HUES64 (cell line): Measurements from ENCODE around the gene TCF7.

Experiments
- H3K27ac ChIP-seq: 2 replicates; pipeline ENCODE4 v1.7.0; 2013; ENCODE audit warnings: low read depth, low read length, inconsistent platforms
- H3K27me3 ChIP-seq: 2 replicates; pipeline ENCODE4 v1.6.1; 2013; ENCODE audit warnings: mild to moderate bottlenecking, low read length; ENCODE audit not compliant: insufficient read depth
- H3K36me3 ChIP-seq: 2 replicates; pipeline ENCODE4 v1.6.1; 2013; ENCODE audit warnings: mild to moderate bottlenecking, low read length; ENCODE audit not compliant: insufficient read depth
- H3K4me1 ChIP-seq: 2 replicates; pipeline ENCODE4 v1.6.1; 2013; ENCODE audit warnings: mild to moderate bottlenecking, low read length, moderate library complexity; ENCODE audit not compliant: insufficient read depth
- H3K4me3 ChIP-seq: 2 replicates; pipeline ENCODE4 v1.5.1; 2013; ENCODE audit warnings: mild to moderate bottlenecking, low read length, moderate library complexity
- H3K9ac ChIP-seq: 2 replicates; pipeline ENCODE4 v1.6.1; 2013; ENCODE audit warnings: mild to moderate bottlenecking, low read depth, low read length
- H3K9me3 ChIP-seq: 2 replicates; pipeline ENCODE4 v1.6.1; 2013; ENCODE audit warnings: low read depth, low read length; ENCODE audit not compliant: insufficient read depth
- WGBS: fragments of 150-250, 120-280 bp; methylation state at CpG from one replicate; pipeline ENCODE4 v1.1.7; 2013; ENCODE audit warnings: missing lambda C conversion rate; 5-methylcytosine and 5-hydroxymethylcytosine counted together

Gene TCF7

DNA sequence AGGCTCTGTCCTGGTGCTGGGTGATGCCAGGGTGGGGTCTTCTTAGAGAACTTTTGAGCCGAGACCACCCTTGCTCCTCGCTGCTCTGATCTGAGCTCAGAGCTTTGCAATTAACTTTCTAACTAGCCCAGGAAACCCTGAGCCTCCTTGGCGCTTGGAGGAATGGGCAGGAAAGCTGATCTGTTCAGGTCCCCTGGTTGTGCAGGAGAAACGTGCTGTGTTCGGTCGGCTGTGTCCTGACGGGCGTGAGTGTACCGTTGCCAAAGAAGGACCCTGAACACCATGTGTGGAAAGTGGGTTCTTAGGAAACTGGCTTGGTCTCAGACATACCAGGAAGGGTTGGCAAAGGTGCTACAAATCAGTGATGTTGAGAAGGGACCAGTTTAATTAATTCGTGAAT is 1.8 kb downstream of the TCF7 start:
- no peak overlapping the region for H3K4me3 ChIP-seq

DNA sequence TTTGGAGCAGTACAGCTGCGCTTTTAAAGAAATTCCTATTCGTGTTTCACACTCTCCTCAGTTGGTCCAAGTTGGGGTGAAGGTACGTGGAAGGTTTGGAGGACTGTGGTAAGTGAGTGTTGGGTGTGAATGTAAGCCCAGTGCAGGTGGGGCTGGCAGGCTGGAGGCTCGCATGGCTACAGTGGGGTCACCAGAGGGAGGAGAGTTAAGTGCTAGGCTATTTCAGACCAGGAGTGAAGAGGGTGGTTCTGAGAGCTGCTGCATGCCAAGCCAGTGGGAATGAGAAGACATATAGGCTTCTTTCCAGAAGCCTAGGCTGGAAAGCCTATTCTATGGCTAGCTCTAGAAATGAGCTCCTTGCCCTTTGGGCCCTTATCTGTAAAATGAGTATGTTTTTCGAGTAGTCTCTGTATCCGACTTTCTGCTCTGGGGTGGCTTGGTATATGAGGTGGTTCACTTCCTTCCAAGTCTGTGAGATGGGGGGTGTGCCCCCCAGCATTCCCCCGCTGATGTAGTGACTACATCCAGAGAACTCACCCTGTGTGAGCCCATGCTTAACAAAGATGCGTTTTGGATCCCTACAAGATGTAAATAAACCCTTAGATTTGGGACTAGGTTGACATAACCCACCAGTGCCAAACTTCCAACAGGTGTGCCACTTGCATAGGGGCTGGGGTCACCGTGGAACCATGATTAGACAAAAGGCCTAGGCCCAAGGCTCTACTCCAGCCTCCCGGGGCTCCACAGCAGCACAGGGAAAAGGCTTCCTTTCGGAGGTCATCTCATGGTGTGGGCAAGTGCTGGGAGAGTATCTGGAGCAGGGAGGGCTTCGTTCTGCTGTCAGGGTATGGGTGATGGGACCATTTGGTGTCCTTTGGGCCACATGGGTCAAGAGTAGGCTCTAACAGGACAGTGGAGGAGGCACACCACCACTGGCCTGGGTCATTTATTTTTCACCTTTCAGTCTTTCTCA is 2.6 kb downstream of the TCF7 start:
- WGBS, result 97% methylated on average over 12 of the region's 12 CpGs
- H3K27me3 ChIP-seq, result peaks cover 19% of the 10 kb centered on the region
- H3K9me3 ChIP-seq, result no peaks in the 10 kb centered on the region
- H3K9ac ChIP-seq, result no peak overlapping the region
- no peak overlapping the region for H3K27ac ChIP-seq
- H3K4me3 ChIP-seq, result no peak overlapping the region
- peaks cover 9% of the 10 kb centered on the region; the same call in 1 of the 2 replicates for H3K36me3 ChIP-seq
- H3K4me1 ChIP-seq, result peaks cover 7% of the 10 kb centered on the region; the same call in 1 of the 2 replicates

More for the DNA sequence above, 1.8 kb downstream of the TCF7 start:
- no peak overlapping the region for H3K9ac ChIP-seq
- H3K9me3 ChIP-seq, result no peaks in the 10 kb centered on the region
- peaks cover 9% of the 10 kb centered on the region; the same call in 1 of the 2 replicates for H3K36me3 ChIP-seq
- H3K27me3 ChIP-seq, result peaks cover 27% of the 10 kb centered on the region
- no peak overlapping the region for H3K27ac ChIP-seq
- 93% methylated on average over 10 of the region's 10 CpGs for WGBS
- peaks cover 7% of the 10 kb centered on the region; the same call in 1 of the 2 replicates for H3K4me1 ChIP-seq

DNA sequence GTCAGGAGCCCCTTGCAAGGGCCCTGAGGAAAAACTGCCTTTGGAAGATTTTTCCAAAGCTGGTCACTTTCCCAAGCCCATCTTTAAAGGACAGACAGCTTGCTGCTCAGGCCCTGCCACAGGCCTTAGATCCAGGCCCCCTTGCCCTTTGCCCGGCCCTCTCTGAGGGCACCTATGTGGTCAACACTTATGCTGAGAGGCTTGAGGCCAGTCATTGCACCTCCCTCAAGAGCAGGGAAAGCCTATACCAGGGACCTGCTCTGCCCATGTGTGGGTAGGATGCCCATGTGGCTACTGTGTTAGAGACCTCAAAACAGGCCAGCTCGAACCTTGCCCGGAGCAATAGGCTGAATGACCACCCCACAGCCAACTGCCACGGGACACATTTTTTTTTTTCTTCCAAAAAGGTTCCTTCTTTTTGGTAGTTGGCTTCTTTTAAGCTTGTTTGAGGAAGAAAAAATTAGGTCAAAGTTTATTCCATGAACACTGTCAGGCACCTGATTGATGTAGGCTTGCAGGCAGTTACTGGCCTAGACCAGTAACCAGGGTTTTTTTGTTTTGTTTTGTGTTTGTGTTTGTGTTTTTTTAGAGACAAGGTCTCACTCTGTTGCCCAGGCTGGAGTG is 3.8 kb downstream of the TCF7 start:
- peaks cover 9% of the 10 kb centered on the region; the same call in 1 of the 2 replicates for H3K36me3 ChIP-seq
- H3K27ac ChIP-seq, result no peak overlapping the region
- H3K4me1 ChIP-seq, result peaks cover 7% of the 10 kb centered on the region; the same call in 1 of the 2 replicates
- 94% methylated on average over 4 of the region's 4 CpGs for WGBS
- no peaks in the 10 kb centered on the region for H3K9me3 ChIP-seq
- peaks cover 8% of the 10 kb centered on the region for H3K27me3 ChIP-seq
- H3K9ac ChIP-seq, result no peak overlapping the region
- H3K4me3 ChIP-seq, result no peak overlapping the region

DNA sequence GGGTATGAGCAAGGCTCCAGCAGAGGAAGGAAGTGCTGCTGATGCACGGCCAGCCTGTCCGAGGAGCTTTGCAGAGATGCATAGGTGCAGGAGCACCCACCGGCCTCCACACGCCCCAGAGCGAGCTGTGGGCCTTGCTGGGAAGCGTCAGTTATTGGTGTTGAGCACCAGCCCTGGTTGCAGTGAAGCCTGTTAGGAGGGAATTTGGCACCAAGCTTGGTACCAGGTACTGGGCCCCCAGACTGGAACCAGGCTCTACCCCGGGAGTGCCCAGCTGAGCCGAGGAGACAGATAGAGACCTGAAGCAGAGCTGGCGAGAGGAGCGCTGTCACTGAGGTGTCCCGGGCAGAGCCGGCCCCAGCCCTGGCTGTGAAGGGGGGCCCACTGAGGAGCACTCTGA is 5.2 kb downstream of the TCF7 start:
- no peak overlapping the region for H3K4me3 ChIP-seq
- H3K9ac ChIP-seq, result no peak overlapping the region
- 0 out of 2 replicates have a peak, but pooled peaks cover 4% of the 10 kb centered on the region for H3K4me1 ChIP-seq
- H3K27ac ChIP-seq, result no peak overlapping the region
- H3K36me3 ChIP-seq, result peaks cover 9% of the 10 kb centered on the region; the same call in 1 of the 2 replicates
- WGBS, result 96% methylated on average over 12 of the region's 12 CpGs
- H3K27me3 ChIP-seq, result no peaks in the 10 kb centered on the region
- no peaks in the 10 kb centered on the region for H3K9me3 ChIP-seq

DNA sequence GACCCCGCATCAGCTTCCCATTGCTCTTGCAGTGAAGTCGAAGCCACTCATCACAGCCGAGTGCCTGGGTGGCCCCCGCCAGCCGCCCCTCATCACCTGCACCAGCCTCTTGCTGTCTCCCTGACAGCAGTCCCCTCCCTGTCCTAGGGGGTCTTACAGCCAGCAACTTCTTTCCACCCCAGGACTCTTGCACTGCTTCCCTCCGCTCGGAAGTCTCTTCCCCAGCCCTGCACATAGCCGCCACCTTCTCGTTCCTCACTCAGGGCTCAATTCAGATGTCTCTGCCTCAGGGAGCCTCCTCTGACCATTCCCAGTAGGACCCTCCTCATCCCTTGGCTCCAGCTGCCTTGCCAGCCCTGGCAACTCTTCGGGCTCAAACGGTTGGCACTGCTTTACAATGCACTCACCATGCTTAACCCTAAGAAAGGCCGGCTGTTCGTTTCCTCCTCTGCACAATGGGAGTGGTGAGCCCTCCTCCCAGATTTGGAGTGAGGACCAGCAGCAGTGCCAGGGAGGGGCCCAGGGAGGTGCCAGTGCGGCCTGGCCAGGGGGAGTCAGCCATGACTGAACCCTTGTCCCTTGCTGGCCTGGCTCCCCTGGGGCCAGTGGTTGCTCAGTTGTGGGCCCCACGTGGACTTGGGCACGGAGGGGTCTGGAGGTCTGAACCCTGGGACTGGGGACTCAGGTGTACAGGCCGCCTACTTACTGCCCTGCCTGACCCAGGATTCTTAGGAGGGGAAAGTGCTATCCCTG is 6.1 kb downstream of the TCF7 start:
- Histone ChIP-seq H3K4me3 (no peak overlapping the region), H3K36me3 (peaks cover 9% of the 10 kb centered on the region; the same call in 1 of the 2 replicates), H3K9me3 (no peaks in the 10 kb centered on the region), H3K27me3 (no peaks in the 10 kb centered on the region), H3K4me1 (0 out of 2 replicates have a peak, but pooled peaks cover 4% of the 10 kb centered on the region), H3K9ac (no peak overlapping the region), H3K27ac (no peak overlapping the region)
- 94% methylated on average over 17 of the region's 17 CpGs for WGBS

DNA sequence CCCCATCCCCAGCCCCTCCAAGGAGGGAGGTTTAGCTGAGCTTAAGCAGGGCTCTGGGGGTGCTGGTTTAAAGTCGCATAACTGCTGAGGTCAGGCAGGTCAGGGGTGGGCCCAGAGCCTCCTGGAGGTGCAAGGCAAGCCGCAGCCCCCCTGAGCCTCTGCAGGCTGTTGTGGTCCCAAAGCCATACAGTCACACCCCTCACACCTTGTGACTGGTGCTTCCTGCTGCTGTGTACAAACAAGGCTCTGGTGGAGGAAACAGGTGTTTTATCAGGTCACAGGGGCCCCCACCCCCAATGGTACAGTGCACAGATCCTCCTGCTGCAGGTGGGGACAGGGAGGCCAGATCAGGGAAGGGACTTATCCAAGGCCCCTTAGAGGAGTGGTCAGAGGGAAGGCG is 8.0 kb downstream of the TCF7 start:
- H3K4me3 ChIP-seq, result no peak overlapping the region
- no peak overlapping the region for H3K27ac ChIP-seq
- H3K9ac ChIP-seq, result no peak overlapping the region
- H3K27me3 ChIP-seq, result no peaks in the 10 kb centered on the region
- H3K9me3 ChIP-seq, result no peaks in the 10 kb centered on the region
- peaks cover under 1% of the 10 kb centered on the region; the same call in 1 of the 2 replicates for H3K36me3 ChIP-seq
- H3K4me1 ChIP-seq, result no peaks in the 10 kb centered on the region
- 91% methylated on average over 3 of the region's 3 CpGs for WGBS

DNA sequence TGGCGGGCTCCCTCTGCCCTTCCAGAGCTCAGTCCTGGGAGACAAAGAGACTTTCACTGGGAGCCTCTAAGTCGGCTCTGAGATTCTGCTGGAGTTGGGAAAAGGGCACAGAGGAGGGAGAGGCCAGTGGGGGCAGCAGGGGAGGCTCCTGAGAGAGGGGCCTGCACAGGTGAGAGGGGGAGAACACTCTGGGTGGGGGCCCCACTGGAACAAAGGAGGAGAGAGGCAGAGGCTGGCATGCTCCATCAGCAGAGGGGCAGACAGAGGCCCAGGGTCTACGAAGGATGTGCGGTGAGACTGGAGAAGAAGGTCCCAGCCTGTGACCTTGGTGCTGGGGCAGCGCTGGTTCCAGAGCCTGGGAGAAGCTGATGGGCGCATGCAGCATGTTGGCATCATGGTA is 8.9 kb downstream of the TCF7 start:
- H3K36me3 ChIP-seq, result no peaks in the 10 kb centered on the region
- WGBS, result 95% methylated on average over 6 of the region's 6 CpGs
- no peak overlapping the region for H3K9ac ChIP-seq
- no peaks in the 10 kb centered on the region for H3K27me3 ChIP-seq
- H3K9me3 ChIP-seq, result no peaks in the 10 kb centered on the region
- no peak overlapping the region for H3K27ac ChIP-seq
- no peaks in the 10 kb centered on the region for H3K4me1 ChIP-seq
- H3K4me3 ChIP-seq, result no peak overlapping the region

DNA sequence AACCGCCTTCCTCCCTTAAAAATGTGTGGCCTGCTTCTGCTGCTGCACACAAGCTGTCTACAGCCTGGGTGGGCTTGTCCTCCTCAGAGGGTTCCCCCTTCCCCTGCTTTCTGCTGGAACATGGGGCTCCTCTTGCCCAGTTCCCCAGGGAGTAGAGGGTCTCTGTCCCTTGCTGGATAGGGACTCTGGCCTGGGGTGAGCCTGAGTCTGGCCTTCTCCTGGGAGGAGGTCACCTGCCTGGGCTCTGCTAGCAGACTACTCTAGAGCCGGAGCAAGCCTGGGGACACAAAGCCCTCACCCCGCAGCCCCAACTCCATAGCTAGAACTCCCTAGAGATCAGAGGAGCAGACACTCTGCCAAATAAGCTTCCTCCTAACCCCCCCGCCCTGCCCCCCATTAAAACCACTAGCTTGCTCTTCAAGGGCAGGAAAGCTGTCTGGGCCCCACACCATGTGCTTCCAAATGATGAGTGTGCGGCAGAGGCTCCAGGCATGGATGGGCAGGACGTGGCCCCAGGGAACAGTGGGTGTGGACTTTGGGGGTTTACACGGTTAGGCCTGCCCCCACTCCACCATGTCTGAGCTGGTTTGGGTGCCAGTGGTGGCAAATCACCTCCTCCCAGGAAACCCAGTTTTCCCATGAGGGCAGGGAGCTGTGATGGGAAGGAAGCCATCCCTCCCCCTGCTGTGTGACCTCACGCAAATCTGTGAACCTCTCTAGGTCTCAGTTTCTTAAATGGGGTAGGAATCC is 10.0 kb downstream of the TCF7 start:
- WGBS, result 92% methylated on average over 8 of the region's 8 CpGs
- Histone ChIP-seq H3K4me1 (no peaks in the 10 kb centered on the region), H3K9me3 (no peaks in the 10 kb centered on the region), H3K27ac (no peak overlapping the region), H3K27me3 (no peaks in the 10 kb centered on the region), H3K36me3 (0 out of 2 replicates have a peak, but pooled peaks cover 3% of the 10 kb centered on the region), H3K4me3 (no peak overlapping the region), H3K9ac (no peak overlapping the region)

DNA sequence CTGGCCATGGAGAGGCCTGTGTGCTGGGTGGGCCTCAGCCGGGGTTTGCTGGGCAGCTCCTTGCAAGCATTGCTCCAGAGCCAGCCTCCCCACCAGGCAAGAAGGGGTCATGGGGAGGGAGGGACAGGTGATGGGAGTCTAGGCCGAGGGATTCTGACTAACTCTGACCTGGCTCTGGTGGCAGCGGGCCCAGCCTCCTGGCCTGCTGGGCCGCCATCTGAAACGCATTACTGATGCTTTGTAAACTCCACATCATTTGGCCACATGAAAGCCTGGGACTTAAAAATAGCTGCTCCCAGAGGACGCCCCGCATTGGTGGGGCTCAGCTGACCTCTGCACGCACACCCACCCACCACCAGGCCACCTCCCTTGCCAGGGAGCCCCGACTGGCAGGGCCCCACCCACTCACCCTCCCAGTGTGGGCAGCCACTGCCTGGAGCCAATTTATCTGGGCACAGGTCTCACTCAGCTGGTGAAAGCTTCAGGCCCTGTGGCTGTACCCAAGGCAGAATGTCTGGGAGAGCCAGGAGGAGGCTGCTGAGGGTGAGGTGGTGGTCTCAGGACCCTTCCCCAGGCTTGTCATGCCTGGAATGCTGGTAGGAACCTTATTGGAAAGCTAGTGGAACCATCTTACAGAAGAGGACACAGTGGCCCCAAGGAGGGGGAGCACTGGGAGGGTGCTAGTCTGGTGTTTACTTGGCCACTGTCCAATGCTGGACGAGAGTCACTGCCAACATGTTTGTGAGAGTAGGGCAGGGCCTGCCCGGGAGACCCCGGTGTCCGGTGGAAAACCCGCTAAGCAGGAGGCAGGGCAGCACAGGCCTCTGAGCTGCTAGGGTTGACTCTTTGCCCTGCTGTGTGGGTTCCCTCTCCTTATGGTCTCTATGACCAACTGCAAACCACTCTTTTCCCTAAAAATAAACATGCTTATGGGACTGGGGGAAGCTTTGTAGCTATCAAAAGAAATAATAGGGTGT is 10.8 kb downstream of the TCF7 start:
- no peak overlapping the region for H3K4me3 ChIP-seq
- no peaks in the 10 kb centered on the region for H3K27me3 ChIP-seq
- 94% methylated on average over 14 of the region's 14 CpGs for WGBS
- 0 out of 2 replicates have a peak, but pooled peaks cover 3% of the 10 kb centered on the region for H3K36me3 ChIP-seq
- no peak overlapping the region for H3K9ac ChIP-seq
- no peaks in the 10 kb centered on the region for H3K4me1 ChIP-seq
- H3K27ac ChIP-seq, result no peak overlapping the region
- no peaks in the 10 kb centered on the region for H3K9me3 ChIP-seq
